Cardiac muscle cell (in vitro differentiated cells and primary cell): Measurements from ENCODE around the gene AHDC1. TPM values are rescaled to one million over a fixed set of nuclear protein-coding genes. Genes with fewer than 3 reads are reported as not detected.

Experiments
- DNase-seq, 2 donors: peaks; one replicate each; pipeline versions ENCODE4 v3.0.0 to v3.0.0-alpha.2; 2010 to 2017; ENCODE audit warnings: low read depth in 1 of 2, low spot score in 1 of 2
- H3K27ac ChIP-seq: fragments of 200-600 bp; sonication (generic); 2 replicates; pipeline ENCODE4 v1.5.1; 2016
- H3K27me3 ChIP-seq: fragments of 200-600 bp; sonication (generic); 2 replicates; pipeline ENCODE4 v1.6.0; 2016; ENCODE audit warnings: control low read depth
- H3K36me3 ChIP-seq: fragments of 200-600 bp; sonication (generic); 2 replicates; pipeline ENCODE4 v1.5.1; 2016; ENCODE audit warnings: control low read depth
- H3K4me1 ChIP-seq: fragments of 200-600 bp; sonication (generic); 2 replicates; pipeline ENCODE4 v1.8.1; 2017; ENCODE audit warnings: low read depth, mild to moderate bottlenecking, mixed run types
- H3K4me3 ChIP-seq: fragments of 200-600 bp; sonication (generic); 2 replicates; pipeline ENCODE4 v1.5.1; 2016; ENCODE audit warnings: mild to moderate bottlenecking
- H3K9me3 ChIP-seq: fragments of 200-600 bp; sonication (generic); 2 replicates; pipeline ENCODE4 v1.5.1; 2017; ENCODE audit warnings: low read depth, mild to moderate bottlenecking, control low read depth
- CTCF ChIP-seq: IDR thresholded peaks from 2 replicates; pipeline ENCODE4 v1.5.1; 2012; ENCODE audit warnings: low read depth, mild to moderate bottlenecking, low read length
- polyA plus RNA-seq: library from polyadenylated mRNA; unstranded; fragments of >200 nt; fragmentation: Nextera tagmentation; extraction: Ambion mirVana; gene quantifications from 2 replicates; pipeline ENCODE4 v1.2.1, GENCODE V29; 2016
- total RNA-seq: library from RNA; depleted of rRNA; stranded (reverse); fragments of >200 nt; gene quantifications from 2 replicates; pipeline ENCODE4 v1.2.3, GENCODE V29; 2016

AHDC1 gene
- total and polyA plus RNA-seq, 2 experiments from 2014 or later: 16.3 to 58.1 TPM

- no peaks in the 10 kb centered on the region for H3K27me3 ChIP-seq
- DNase-seq: peak in 1 of 2 donors; percentile 64
- H3K36me3 ChIP-seq: no peaks in the 10 kb centered on the region
- H3K4me3 ChIP-seq: peak overlapping the region; percentile 96
- peak overlapping the region; percentile 90 for H3K27ac ChIP-seq
- H3K9me3 ChIP-seq: no peaks in the 10 kb centered on the region
- TF ChIP-seq CTCF: no peak
- H3K4me1 ChIP-seq: peaks cover 42% of the 10 kb centered on the region
Measured at GRCh38 chr1:27603309-27603680, 649 bp downstream of the AHDC1 start.

GRCh38 chr1:27602462-27603308 is 1.3 kb downstream of the AHDC1 start:
- H3K4me1 ChIP-seq: peaks cover 48% of the 10 kb centered on the region
- peak overlapping the region; percentile 90 for H3K27ac ChIP-seq
- H3K27me3 ChIP-seq: no peaks in the 10 kb centered on the region
- no peaks in the 10 kb centered on the region for H3K36me3 ChIP-seq
- peak in 1 of 2 donors; percentile 58 for DNase-seq
- peak overlapping the region; percentile 96 for H3K4me3 ChIP-seq
- TF ChIP-seq CTCF: no peak
- no peaks in the 10 kb centered on the region for H3K9me3 ChIP-seq

DNA sequence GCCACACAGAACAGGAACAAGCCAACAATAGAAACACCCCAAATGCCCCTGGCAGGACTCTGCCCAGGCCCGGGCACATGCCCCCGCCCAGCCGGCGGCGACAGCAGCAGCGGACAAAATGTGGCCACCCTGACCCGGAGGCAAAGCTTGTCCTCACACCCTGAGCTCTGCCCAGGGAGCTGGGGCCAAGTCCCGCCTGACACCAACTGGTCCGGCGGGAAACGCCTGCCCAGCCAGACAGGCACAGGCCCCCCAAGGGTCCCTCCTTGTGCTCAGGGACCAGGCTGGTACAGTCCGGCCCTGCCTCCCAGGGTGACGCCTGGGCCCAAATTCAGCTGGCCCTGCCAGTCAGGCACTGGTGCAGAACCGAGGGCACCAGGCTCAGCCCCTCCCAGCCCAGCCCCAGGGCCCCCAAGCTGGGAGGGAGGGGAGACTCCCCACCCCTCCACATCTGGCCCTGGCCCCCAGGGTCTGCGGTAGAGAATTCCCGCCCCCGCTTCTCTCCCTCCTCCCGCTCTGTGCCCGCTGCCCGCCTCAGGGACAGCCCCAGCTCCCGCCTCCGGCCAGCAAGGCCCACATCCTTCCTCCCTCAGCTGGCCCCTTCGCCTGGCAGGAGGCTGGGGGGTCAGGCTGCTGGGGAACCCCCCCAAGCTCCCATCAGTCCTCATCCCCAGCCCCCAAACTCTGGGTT is 2.0 kb downstream of the AHDC1 start:
- peaks cover 52% of the 10 kb centered on the region for H3K4me1 ChIP-seq

GRCh38 chr1:27601321-27601770 is 2.6 kb downstream of the AHDC1 start:
- Histone ChIP-seq H3K4me1 (peaks cover 58% of the 10 kb centered on the region), H3K4me3 (peak overlapping the region; percentile 96), H3K27me3 (no peaks in the 10 kb centered on the region), H3K27ac (peak overlapping the region; percentile 90), H3K9me3 (no peaks in the 10 kb centered on the region), H3K36me3 (no peaks in the 10 kb centered on the region)
- no peak for TF ChIP-seq CTCF
- DNase-seq: no peak

More for the DNA sequence above, 2.0 kb downstream of the AHDC1 start:
- Histone ChIP-seq H3K36me3 (no peaks in the 10 kb centered on the region), H3K27ac (peak overlapping the region; percentile 90), H3K4me3 (peak overlapping the region; percentile 96), H3K27me3 (no peaks in the 10 kb centered on the region), H3K9me3 (no peaks in the 10 kb centered on the region)
- no peak for TF ChIP-seq CTCF
- peak in 1 of 2 donors; percentile 35 for DNase-seq

DNA sequence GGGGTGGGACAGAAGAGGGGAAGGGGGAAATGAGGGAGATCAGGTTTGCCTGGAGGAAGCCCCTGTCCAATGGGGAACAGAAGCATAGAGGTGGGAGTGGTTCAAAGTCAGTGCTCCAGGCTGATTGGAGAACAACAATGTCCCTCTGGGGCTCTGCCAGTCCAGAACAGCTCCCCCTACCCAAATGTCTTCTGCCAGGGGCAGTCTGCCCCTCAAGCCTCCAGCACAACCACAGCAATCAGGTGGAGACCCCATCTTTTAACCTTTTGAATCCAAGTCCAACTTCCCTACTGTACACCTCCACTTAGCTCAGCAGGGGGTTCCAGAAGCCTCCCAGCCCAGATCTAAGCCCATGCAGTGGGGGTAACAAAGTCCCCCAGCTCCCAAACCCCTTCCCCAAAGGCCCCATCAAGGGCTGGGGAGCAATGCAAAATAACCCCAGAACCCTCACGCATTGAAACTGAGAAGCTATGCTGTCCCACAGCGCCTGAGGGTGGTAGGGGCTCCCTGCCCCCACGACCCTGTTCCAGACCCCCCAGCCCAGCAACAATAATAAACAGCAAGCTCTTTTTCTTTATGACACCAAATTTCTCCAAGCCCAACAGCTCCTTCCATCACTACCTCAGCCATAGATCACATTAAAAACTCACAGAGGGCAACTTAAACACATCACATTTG is 3.3 kb downstream of the AHDC1 start:
- Histone ChIP-seq H3K27me3 (no peaks in the 10 kb centered on the region), H3K4me3 (no peak overlapping the region), H3K27ac (peak overlapping the region; percentile 90), H3K36me3 (no peaks in the 10 kb centered on the region), H3K4me1 (peaks cover 59% of the 10 kb centered on the region), H3K9me3 (no peaks in the 10 kb centered on the region)
- TF ChIP-seq CTCF: no peak
- DNase-seq: peak in 1 of 2 donors; percentile 79
